HL-60 (cell line): ENCODE data around the gene NUDT17.

Experiments
- DNase-seq, 2 experiments: peaks; one replicate each; pipeline ENCODE4 v3.0.0-alpha.2; 2010 to 2020; ENCODE audit warnings: low read depth in 1 of 2, low spot score in 1 of 2
- H3K27ac ChIP-seq: fragments of 250-450 bp; sonication (Bioruptor Pico); replicated peaks from 2 replicates; pipeline ENCODE4 v1.5.1; 2020; ENCODE audit warnings: mild to moderate bottlenecking, moderate library complexity
- H3K27me3 ChIP-seq: fragments of 250-450 bp; sonication (Bioruptor Pico); 2 replicates; pipeline ENCODE4 v1.5.1; 2021; ENCODE audit warnings: mild to moderate bottlenecking, moderate library complexity; ENCODE audit not compliant: insufficient read depth, poor library complexity, severe bottlenecking
- H3K4me3 ChIP-seq: replicated peaks from 2 replicates; pipeline ENCODE4 v1.5.1; 2011; ENCODE audit warnings: mild to moderate bottlenecking, control low read depth, low read length; ENCODE audit not compliant: insufficient read depth
- GABPA ChIP-seq: IDR thresholded peaks from 2 replicates; pipeline ENCODE4 v1.6.1; 2012; ENCODE audit warnings: low read depth
- POLR2AphosphoS5 ChIP-seq: IDR thresholded peaks from 2 replicates; pipeline ENCODE4 v1.6.1; 2012; ENCODE audit warnings: low read depth
- REST ChIP-seq: IDR thresholded peaks from 2 replicates; pipeline ENCODE4 v1.6.1; 2012; ENCODE audit warnings: low read depth; ENCODE audit not compliant: insufficient replicate concordance
- SPI1 ChIP-seq: IDR thresholded peaks from 2 replicates; pipeline ENCODE4 v1.6.1; 2012; ENCODE audit warnings: low read depth, mild to moderate bottlenecking, borderline replicate concordance
- TF ChIP-seq, protein P1 (sequence below): IDR thresholded peaks from one replicate; pipeline ENCODE4 v1.5.1; 2011; ENCODE audit warnings: low read length, control low read depth, inconsistent platforms; ENCODE audit not compliant: insufficient read depth

Gene NUDT17

GRCh38 chr1:145855426-145855948 is 10.1 kb downstream of the NUDT17 start:
- Histone ChIP-seq H3K27ac (no peak overlapping the region), H3K4me3 (no peak overlapping the region), H3K27me3 (no peaks in the 10 kb centered on the region)
- TF ChIP-seq, protein P1, sequence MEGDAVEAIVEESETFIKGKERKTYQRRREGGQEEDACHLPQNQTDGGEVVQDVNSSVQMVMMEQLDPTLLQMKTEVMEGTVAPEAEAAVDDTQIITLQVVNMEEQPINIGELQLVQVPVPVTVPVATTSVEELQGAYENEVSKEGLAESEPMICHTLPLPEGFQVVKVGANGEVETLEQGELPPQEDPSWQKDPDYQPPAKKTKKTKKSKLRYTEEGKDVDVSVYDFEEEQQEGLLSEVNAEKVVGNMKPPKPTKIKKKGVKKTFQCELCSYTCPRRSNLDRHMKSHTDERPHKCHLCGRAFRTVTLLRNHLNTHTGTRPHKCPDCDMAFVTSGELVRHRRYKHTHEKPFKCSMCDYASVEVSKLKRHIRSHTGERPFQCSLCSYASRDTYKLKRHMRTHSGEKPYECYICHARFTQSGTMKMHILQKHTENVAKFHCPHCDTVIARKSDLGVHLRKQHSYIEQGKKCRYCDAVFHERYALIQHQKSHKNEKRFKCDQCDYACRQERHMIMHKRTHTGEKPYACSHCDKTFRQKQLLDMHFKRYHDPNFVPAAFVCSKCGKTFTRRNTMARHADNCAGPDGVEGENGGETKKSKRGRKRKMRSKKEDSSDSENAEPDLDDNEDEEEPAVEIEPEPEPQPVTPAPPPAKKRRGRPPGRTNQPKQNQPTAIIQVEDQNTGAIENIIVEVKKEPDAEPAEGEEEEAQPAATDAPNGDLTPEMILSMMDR, result peak; percentile 8
- no peak for TF ChIP-seq GABPA
- TF ChIP-seq SPI1, result no peak
- no peak for DNase-seq

DNA sequence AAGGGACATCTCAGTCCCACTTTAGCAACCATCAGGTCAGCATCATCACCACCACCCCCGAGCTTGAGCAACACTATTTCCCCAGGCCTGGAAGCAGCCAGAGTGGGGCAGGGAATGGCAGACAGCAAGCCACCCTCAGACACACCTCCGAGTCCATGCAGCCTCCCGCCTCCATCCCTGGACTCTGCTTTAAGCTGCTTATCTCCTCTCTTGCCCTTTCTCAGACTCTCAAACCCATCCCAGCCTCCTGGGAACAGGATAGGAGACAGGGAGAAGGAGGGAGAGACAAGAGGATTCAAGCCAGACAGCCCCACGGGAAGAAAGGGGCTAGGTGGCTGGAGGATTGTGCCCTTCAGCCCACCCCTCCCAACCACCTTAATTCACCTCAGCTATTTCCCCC is 11.7 kb downstream of the NUDT17 start:
- Histone ChIP-seq H3K27me3 (no peaks in the 10 kb centered on the region), H3K27ac (no peak overlapping the region), H3K4me3 (no peak overlapping the region)
- TF ChIP-seq GABPA (no peak), SPI1 (no peak), REST (no peak), POLR2AphosphoS5 (no peak)
- TF ChIP-seq, protein P1, result no peak
- DNase-seq, result no peak

- peak; percentile 26 to 42 for DNase-seq
- H3K4me3 ChIP-seq, result peak overlapping the region; percentile 95
- H3K27me3 ChIP-seq, result no peaks in the 10 kb centered on the region
- no peak overlapping the region for H3K27ac ChIP-seq
- TF ChIP-seq SPI1, result no peak
- no peak for TF ChIP-seq REST
- TF ChIP-seq, protein P1, result no peak
- no peak for TF ChIP-seq GABPA
- TF ChIP-seq POLR2AphosphoS5, result no peak
Measured at GRCh38 chr1:145858238-145858900, 12.9 kb downstream of the NUDT17 start.
